HepG2 (cell line): ENCODE results near the gene TLR5. TPM values are rescaled to one million over a fixed set of nuclear protein-coding genes. Genes with fewer than 3 reads are reported as not detected.

Experiments
- ATAC-seq: fragments of 200-7000 bp; cut with Tn5 transposase; 3 replicates; pipeline ENCODE4 v1.9.1; 2020; ENCODE audit warnings: mild to moderate bottlenecking, moderate library complexity
- BruUV-seq: library from RNA; stranded (reverse); fragments of 400-500 nt; replicated peaks from 2 replicates; lab custom pipeline; 2021; lab: Mats Ljungman, UMichigan
- CTCF ChIA-PET: fragments of 300-600 bp; formaldehyde crosslinking; extraction: SDS; loops from one replicate; lab custom pipeline; 2021; ENCODE audit warnings: low total read pairs, inconsistent platforms, low intra/inter-chr PET ratio; lab: Yijun Ruan, JAX
- POLR2A ChIA-PET: fragments of 350-600 bp; sonication (Branson Sonifier 250); formaldehyde crosslinking; loops from one replicate; lab custom pipeline; 2020; ENCODE audit warnings: antibody characterized with exemption, inconsistent platforms; lab: Yijun Ruan, JAX
- DNase-seq: peaks from one replicate; pipeline ENCODE4 v3.0.0-alpha.2; 2015; ENCODE audit warnings: low spot score
- FAIRE-seq: peaks from 3 replicates; lab custom pipeline; 2011; peaks lifted over from hg19 to GRCh38; lab: Jason Lieb, UNC
- H2AFZ ChIP-seq: one replicate; pipeline ENCODE4 v1.6.1; 2011; ENCODE audit warnings: low read length, inconsistent platforms
- H3K27ac ChIP-seq: fragments of 300-600 bp; 3 replicates; pipeline ENCODE4 v1.8.0; 2011; ENCODE audit warnings: mixed run types, mild to moderate bottlenecking, mixed read lengths, low read length, inconsistent platforms; ENCODE audit not compliant: insufficient read depth; ENCODE audit errors: extremely low read length
- H3K27me3 ChIP-seq, 2 experiments: fragments of 200-600 bp in 1 of 2; 2 replicates in 1 of 2; 3 replicates in 1 of 2; pipeline versions ENCODE4 v1.6.0 to v1.8.0; 2011; ENCODE audit warnings: low read length in 2 of 2, mild to moderate bottlenecking in 2 of 2, moderate library complexity in 2 of 2, inconsistent platforms in 1 of 2; ENCODE audit not compliant: insufficient read depth in 2 of 2, control insufficient read depth in 1 of 2
- H3K36me3 ChIP-seq, 2 experiments: fragments of 200-600 bp in 1 of 2; replicated peaks in 1 of 2; 2 replicates in 1 of 2; 3 replicates in 1 of 2; pipeline versions ENCODE4 v1.5.1 to v1.8.0; 2011; ENCODE audit warnings: low read length in 2 of 2, inconsistent platforms in 1 of 2; ENCODE audit not compliant: insufficient read depth in 2 of 2, control insufficient read depth in 1 of 2
- H3K4me1 ChIP-seq: 2 replicates; pipeline ENCODE4 v1.5.1; 2012; ENCODE audit warnings: low read length, inconsistent platforms; ENCODE audit not compliant: insufficient read depth
- H3K4me2 ChIP-seq: 2 replicates; pipeline ENCODE4 v1.6.0; 2011; ENCODE audit warnings: low read depth, low read length, inconsistent platforms
- H3K4me3 ChIP-seq, 3 experiments: fragments of 200-600 bp in 1 of 3; sonication (generic), shearing (Covaris generic) in 1 of 3; replicated peaks in 1 of 3; 2 replicates each; pipeline ENCODE4 v1.5.1; 2011 to 2016; ENCODE audit warnings: low read length in 3 of 3, inconsistent platforms in 2 of 3, low read depth in 2 of 3, mild to moderate bottlenecking in 2 of 3, control low read depth in 1 of 3, mixed read lengths in 1 of 3; ENCODE audit not compliant: insufficient read depth in 1 of 3
- H3K79me2 ChIP-seq: one replicate; pipeline ENCODE4 v1.6.1; 2011; ENCODE audit warnings: low read length, inconsistent platforms; ENCODE audit not compliant: insufficient read depth
- H3K9ac ChIP-seq: 2 replicates; pipeline ENCODE4 v1.6.0; 2011; ENCODE audit warnings: mild to moderate bottlenecking, low read depth, low read length, inconsistent platforms; ENCODE audit not compliant: insufficient read depth
- H3K9me3 ChIP-seq: 2 replicates; pipeline ENCODE4 v1.5.1; 2012; ENCODE audit warnings: mild to moderate bottlenecking, low read length
- H4K20me1 ChIP-seq: 2 replicates; pipeline ENCODE4 v1.6.0; 2011; ENCODE audit warnings: inconsistent platforms, mild to moderate bottlenecking, low read length, moderate library complexity; ENCODE audit not compliant: insufficient read depth
- EHMT2 ChIP-seq: fragments of 200-600 bp; sonication (generic); IDR thresholded peaks from 2 replicates; pipeline ENCODE4 v1.7.0; 2017; ENCODE audit warnings: antibody characterized with exemption, low read depth, low read length, borderline replicate concordance
- NCOA5 ChIP-seq: sonication (generic); formaldehyde crosslinking; IDR thresholded peaks from 2 replicates; pipeline ENCODE4 v1.4.0; 2020; ENCODE audit warnings: missing genetic modification reagents
- POGZ ChIP-seq: sonication (generic); formaldehyde crosslinking; IDR thresholded peaks from 2 replicates; pipeline ENCODE4 v1.4.0; 2020; ENCODE audit warnings: mild to moderate bottlenecking, missing genetic modification reagents
- POLR2G ChIP-seq: fragments of 200-400 bp; formaldehyde crosslinking; IDR thresholded peaks from 2 replicates; pipeline ENCODE4 v1.6.1; 2018; ENCODE audit warnings: mild to moderate bottlenecking, low read depth, low read length, moderate library complexity
- REL ChIP-seq: sonication (generic); formaldehyde crosslinking; conservative IDR thresholded peaks from 2 replicates; pipeline ENCODE4 v1.8.0; 2022; ENCODE audit warnings: mild to moderate bottlenecking, missing genetic modification reagents, moderate library complexity
- TCF7 ChIP-seq: sonication (generic); IDR thresholded peaks from 2 replicates; pipeline ENCODE4 v1.6.1; 2016; ENCODE audit warnings: antibody characterized with exemption, low read depth
- TEAD3 ChIP-seq: optimal IDR thresholded peaks from 2 replicates; pipeline ENCODE3; 2016; ENCODE audit warnings: borderline replicate concordance
- TGIF2 ChIP-seq: IDR thresholded peaks from 2 replicates; pipeline ENCODE4 v1.6.1; 2016; ENCODE audit warnings: control low read depth, missing compliant biosample characterization
- XBP1 ChIP-seq: sonication (generic); formaldehyde crosslinking; IDR thresholded peaks from 2 replicates; pipeline ENCODE4 v1.5.0; 2020; ENCODE audit warnings: missing genetic modification reagents
- ZNF431 ChIP-seq: sonication (generic); formaldehyde crosslinking; IDR thresholded peaks from 2 replicates; pipeline ENCODE4 v1.9.0; 2022; ENCODE audit warnings: missing genetic modification reagents, low read depth, mild to moderate bottlenecking, borderline replicate concordance
- ZNF552 ChIP-seq: sonication (generic); formaldehyde crosslinking; IDR thresholded peaks from 2 replicates; pipeline ENCODE4 v1.9.0; 2022; ENCODE audit warnings: missing genetic modification reagents, mild to moderate bottlenecking, borderline replicate concordance
- WGBS: methylation state at CpG from one replicate; pipeline ENCODE4 v1.1.6; 2017; ENCODE audit warnings: low lambda C conversion rate; 5-methylcytosine and 5-hydroxymethylcytosine counted together
- in situ Hi-C: cut with HindIII; loops from 2 replicates; pipeline ENCODE4 v1.10.0; 2017; ENCODE audit warnings: low pct_unique_long_range_greater_than_20kb; ENCODE audit not compliant: extremely low pct_ligation_motif_present
- intact Hi-C: fragments of 100-400 bp; cut with micrococcal nuclease; formaldehyde crosslinking; loops from one replicate; pipeline ENCODE4 v1.10.0; 2022; ENCODE audit not compliant: unreplicated experiment
- polyA plus RNA-seq, 8 experiments: library from polyadenylated mRNA; depleted of rRNA in 3 of 8; stranded (reverse) in 7 of 8; unstranded in 1 of 8; fragments of >200 nt; fragmentation: Illumina TruSeq in 4 of 8; extraction: Trizol in 4 of 8; gene quantifications; 2 replicates each; pipeline versions ENCODE4 v1.2.1 to v1.2.3, GENCODE V29; 2011 to 2016; ENCODE audit warnings: low read depth in 4 of 8, missing spikeins in 1 of 8, mixed read lengths in 1 of 8; ENCODE audit not compliant: insufficient read depth in 1 of 8
- total RNA-seq, 5 experiments: library from RNA; depleted of rRNA; stranded (reverse); fragments of >200 nt; fragmentation: Illumina TruSeq; extraction: Trizol; gene quantifications; 2 replicates each; pipeline ENCODE4 v1.2.3, GENCODE V29; 2016; ENCODE audit warnings: low read depth in 1 of 5
- TF ChIP-seq, protein P1 (sequence below): sonication (generic); formaldehyde crosslinking; conservative IDR thresholded peaks from 2 replicates; pipeline ENCODE4 v1.8.0; 2022; ENCODE audit warnings: low read depth, missing genetic modification reagents
- TF ChIP-seq, protein P2 (sequence below): IDR thresholded peaks from 2 replicates; pipeline ENCODE4 v1.6.1; 2018; ENCODE audit warnings: missing genetic modification reagents

The TLR5 gene
- total and polyA plus RNA-seq, 2 of the 13 experiments (the other 11 are each of a cell fraction or from before 2014, with no cell fraction given): not detected

DNA sequence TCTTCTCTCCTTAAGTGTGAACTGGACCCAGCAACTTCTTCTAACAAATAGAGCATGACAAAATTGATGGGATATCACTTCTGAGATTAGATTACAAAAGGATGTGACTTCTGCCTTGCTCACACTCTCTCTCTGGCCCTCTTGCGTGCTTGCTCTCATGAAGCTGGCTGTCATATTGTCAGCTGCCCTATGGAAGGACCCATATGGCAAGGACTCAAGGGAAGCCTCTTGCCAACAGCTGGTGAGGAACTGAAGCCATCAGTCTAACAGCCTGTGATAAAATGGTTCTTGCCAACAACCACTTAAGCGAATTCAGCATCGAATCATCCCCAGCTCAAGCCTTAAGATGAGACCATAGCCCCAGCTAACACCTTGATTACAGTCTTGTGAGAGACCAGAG is 4.8 kb upstream of the TLR5 start:
- Histone ChIP-seq H3K4me3 (no peak overlapping the region), H3K4me2 (no peak overlapping the region), H4K20me1 (no peaks in the 10 kb centered on the region), H3K4me1 (no peaks in the 10 kb centered on the region), H2AFZ (no peak overlapping the region), H3K27ac (no peak overlapping the region), H3K79me2 (no peaks in the 10 kb centered on the region), H3K9me3 (no peaks in the 10 kb centered on the region), H3K36me3 (no peaks in the 10 kb centered on the region), H3K27me3 (peaks cover 0 to 3% of the 10 kb centered on the region in 2 experiments; a peak in 1 of 5 replicates), H3K9ac (no peak overlapping the region)
- in situ Hi-C loops: no loop called here
- POLR2A ChIA-PET: no interaction called here
- FAIRE-seq: no peak
- CTCF ChIA-PET: no interaction called here
- no peak for TF ChIP-seq POLR2G
- TF ChIP-seq ZNF431 (CRISPR knock-in tag): no peak
- TF ChIP-seq, protein P1, sequence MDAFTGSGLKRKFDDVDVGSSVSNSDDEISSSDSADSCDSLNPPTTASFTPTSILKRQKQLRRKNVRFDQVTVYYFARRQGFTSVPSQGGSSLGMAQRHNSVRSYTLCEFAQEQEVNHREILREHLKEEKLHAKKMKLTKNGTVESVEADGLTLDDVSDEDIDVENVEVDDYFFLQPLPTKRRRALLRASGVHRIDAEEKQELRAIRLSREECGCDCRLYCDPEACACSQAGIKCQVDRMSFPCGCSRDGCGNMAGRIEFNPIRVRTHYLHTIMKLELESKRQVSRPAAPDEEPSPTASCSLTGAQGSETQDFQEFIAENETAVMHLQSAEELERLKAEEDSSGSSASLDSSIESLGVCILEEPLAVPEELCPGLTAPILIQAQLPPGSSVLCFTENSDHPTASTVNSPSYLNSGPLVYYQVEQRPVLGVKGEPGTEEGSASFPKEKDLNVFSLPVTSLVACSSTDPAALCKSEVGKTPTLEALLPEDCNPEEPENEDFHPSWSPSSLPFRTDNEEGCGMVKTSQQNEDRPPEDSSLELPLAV: no peak
- no peak for TF ChIP-seq TCF7
- TF ChIP-seq TGIF2 (CRISPR knock-in tag): no peak
- TF ChIP-seq XBP1 (CRISPR knock-in tag): no peak
- no peak for TF ChIP-seq POGZ (CRISPR knock-in tag)
- TF ChIP-seq ZNF552 (CRISPR knock-in tag): no peak
- TF ChIP-seq EHMT2: no peak
- TF ChIP-seq TEAD3 (CRISPR knock-in tag): no peak
- no peak for TF ChIP-seq NCOA5 (CRISPR knock-in tag)
- TF ChIP-seq, protein P2, sequence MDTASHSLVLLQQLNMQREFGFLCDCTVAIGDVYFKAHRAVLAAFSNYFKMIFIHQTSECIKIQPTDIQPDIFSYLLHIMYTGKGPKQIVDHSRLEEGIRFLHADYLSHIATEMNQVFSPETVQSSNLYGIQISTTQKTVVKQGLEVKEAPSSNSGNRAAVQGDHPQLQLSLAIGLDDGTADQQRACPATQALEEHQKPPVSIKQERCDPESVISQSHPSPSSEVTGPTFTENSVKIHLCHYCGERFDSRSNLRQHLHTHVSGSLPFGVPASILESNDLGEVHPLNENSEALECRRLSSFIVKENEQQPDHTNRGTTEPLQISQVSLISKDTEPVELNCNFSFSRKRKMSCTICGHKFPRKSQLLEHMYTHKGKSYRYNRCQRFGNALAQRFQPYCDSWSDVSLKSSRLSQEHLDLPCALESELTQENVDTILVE (CRISPR knock-in tag): no peak
- no peak for TF ChIP-seq REL (CRISPR knock-in tag)
- BruUV-seq: no TSS peak
- 0% methylated on average over 2 of the region's 3 CpGs for WGBS
- intact Hi-C loops: loop anchor here (10.0 kb wide), 1 partner anchor 107 kb away; no protein-coding TSS in a partner anchor
- no peak for ATAC-seq
- DNase-seq: no peak
